ENCODE measurements around the gene FAM217A.

The FAM217A gene

DNA sequence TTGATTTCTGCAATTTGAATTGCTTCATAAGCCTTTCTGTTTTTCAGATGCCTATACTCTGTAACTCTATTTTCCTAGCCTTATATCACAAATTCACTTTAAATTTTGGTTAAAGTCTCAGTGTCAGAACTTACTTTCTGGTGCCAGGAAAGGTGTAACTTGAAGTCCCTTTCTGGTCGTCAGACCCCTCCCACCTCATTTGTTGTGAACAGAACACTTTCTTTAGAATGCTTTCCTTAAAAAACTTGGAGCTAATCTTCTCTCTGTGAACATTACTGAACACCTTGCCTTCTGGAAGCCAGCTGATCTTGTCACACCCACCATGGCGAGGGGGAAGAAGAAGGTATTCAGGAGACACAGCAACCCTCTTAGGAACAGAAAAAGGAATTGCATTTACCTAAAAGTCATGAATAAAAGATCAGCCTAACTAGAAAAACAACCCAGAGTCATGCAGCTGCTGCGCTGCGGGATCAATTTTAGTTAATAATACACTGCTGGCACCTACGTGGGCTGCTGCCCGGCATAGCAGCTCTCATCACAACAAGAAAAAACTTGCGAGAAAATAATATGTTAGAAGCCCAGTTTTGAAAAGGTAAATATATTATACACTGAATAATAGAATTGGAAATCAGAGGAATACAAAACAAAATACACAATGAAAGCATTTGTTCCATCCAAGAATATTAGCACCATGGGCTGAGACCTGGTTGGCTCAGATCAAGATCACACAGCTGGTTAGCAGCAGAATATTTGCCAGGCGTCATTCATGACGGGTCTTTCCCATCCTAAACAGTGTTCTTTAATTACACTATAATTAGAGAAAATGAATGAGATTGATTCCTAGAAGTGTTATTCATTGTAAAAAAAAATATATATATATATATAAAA is 5.8 kb upstream of the FAM217A start:
- no peaks in the 10 kb centered on the region for H3K36me3 ChIP-seq
- H3K9me3 ChIP-seq: no peaks in the 10 kb centered on the region
- H3K27ac ChIP-seq: no peak overlapping the region
- H3K27me3 ChIP-seq: peaks cover 6% of the 10 kb centered on the region
- TF ChIP-seq, protein P1, sequence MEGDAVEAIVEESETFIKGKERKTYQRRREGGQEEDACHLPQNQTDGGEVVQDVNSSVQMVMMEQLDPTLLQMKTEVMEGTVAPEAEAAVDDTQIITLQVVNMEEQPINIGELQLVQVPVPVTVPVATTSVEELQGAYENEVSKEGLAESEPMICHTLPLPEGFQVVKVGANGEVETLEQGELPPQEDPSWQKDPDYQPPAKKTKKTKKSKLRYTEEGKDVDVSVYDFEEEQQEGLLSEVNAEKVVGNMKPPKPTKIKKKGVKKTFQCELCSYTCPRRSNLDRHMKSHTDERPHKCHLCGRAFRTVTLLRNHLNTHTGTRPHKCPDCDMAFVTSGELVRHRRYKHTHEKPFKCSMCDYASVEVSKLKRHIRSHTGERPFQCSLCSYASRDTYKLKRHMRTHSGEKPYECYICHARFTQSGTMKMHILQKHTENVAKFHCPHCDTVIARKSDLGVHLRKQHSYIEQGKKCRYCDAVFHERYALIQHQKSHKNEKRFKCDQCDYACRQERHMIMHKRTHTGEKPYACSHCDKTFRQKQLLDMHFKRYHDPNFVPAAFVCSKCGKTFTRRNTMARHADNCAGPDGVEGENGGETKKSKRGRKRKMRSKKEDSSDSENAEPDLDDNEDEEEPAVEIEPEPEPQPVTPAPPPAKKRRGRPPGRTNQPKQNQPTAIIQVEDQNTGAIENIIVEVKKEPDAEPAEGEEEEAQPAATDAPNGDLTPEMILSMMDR (IDR thresholded peaks at IDR 0.05): no peak
- H3K4me3 ChIP-seq (ENCODE audit: low read depth in 1 of 2, low read length in 1 of 2): no peak overlapping the region
- no peaks in the 10 kb centered on the region for H3K4me1 ChIP-seq (ENCODE audit: control insufficient read depth in 1 of 2, insufficient read depth in 1 of 2, low read depth in 1 of 2, low read length in 1 of 2)

DNA sequence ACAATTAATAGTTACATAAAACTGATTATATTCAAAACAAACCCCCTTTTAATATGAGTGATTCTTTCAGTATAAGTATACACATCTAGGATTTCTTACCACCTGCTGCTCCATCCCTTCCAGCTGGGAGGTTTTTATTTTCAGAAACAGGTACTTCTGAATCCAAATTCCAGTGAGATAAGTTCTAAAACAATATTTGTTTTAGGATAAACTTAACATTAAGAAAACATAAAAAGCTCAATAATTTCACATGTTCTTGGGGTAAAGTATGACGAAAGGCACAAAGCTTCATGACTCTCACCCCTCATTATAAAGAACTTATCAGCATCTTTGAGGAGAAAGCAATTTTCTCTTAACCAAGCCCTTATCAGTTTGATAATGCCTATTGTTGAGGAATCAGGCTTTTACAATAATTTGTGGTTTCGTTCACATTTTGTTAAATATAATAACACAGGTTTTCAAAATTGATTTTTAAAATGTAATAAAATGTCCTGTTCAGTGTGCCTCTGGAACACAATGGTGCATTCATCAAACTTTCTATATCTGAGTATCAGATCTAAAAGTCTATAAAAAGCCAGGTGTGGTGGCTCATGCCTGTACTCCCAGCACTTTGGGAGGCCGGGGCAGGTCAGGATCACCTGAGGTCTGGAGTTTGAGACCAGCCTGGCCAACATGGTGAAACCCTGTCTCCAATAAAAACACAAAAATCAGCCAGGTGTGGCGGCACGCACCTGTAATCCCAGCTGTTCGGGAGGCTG is 4.3 kb downstream of the FAM217A start:
- H3K4me3 ChIP-seq (ENCODE audit: low read depth in 1 of 2, low read length in 1 of 2): no peak overlapping the region
- no peaks in the 10 kb centered on the region for H3K36me3 ChIP-seq
- H3K9me3 ChIP-seq: no peaks in the 10 kb centered on the region
- H3K4me1 ChIP-seq (ENCODE audit: control insufficient read depth in 1 of 2, insufficient read depth in 1 of 2, low read depth in 1 of 2, low read length in 1 of 2): no peaks in the 10 kb centered on the region
- H3K27me3 ChIP-seq: peaks cover 31% of the 10 kb centered on the region
- H3K27ac ChIP-seq: no peak overlapping the region
- TF ChIP-seq, protein P1 (IDR thresholded peaks at IDR 0.05): no peak

DNA sequence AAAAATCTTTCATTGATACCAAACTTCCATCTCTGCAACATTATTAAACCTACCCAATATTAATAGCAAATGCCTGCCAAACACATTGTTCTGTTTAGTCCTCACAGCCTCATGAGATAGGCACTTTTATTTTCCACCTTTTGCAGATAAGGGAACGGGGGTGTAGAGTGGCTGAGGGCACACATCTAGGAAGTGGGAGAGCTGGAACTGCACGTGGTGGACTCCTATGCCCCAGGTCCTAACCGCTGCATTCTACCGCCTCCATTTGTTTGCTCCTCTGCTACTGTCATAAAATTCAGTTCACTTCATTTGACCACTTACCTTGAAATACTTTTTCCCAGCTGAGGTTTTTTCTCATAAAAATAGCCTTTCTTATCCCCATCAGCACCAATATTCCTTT is 7.6 kb downstream of the FAM217A start:
- TF ChIP-seq, protein P1 (IDR thresholded peaks at IDR 0.05): no peak
- H3K4me3 ChIP-seq (ENCODE audit: low read depth in 1 of 2, low read length in 1 of 2): no peak overlapping the region

DNA sequence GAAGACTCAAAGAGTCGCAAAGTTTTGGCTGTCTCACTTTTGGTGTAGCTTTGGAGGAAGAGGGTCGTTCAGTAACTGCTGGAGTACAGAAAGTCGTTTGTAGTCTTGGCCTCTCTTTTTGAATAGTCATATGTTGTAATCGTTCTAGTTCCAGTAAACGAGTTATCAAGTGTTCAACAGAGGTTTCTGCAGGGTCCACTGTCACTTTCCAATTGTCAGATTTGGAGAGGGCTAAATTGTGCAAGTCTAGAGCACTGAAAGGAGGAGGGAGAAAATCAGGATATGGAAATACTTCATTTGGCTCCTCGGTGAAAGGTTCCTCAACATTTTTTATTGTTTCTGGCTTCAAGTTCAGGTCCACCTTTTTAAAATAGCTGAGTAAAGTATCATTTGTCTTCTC is 9.7 kb downstream of the FAM217A start:
- H3K4me3 ChIP-seq (ENCODE audit: low read depth in 1 of 2, low read length in 1 of 2): no peak overlapping the region
- no peaks in the 10 kb centered on the region for H3K4me1 ChIP-seq (ENCODE audit: control insufficient read depth in 1 of 2, insufficient read depth in 1 of 2, low read depth in 1 of 2, low read length in 1 of 2)
- H3K36me3 ChIP-seq: peaks cover 22% of the 10 kb centered on the region
- no peaks in the 10 kb centered on the region for H3K27me3 ChIP-seq
- no peak overlapping the region for H3K27ac ChIP-seq
- no peaks in the 10 kb centered on the region for H3K9me3 ChIP-seq
- TF ChIP-seq, protein P1 (IDR thresholded peaks at IDR 0.05): no peak

More for the DNA sequence above, 7.6 kb downstream of the FAM217A start:
- Histone ChIP-seq H3K27ac (no peak overlapping the region), H3K36me3 (peaks cover under 1% of the 10 kb centered on the region), H3K4me1 (ENCODE audit: control insufficient read depth in 1 of 2, insufficient read depth in 1 of 2, low read depth in 1 of 2, low read length in 1 of 2) (no peaks in the 10 kb centered on the region), H3K27me3 (no peaks in the 10 kb centered on the region), H3K9me3 (no peaks in the 10 kb centered on the region)

DNA sequence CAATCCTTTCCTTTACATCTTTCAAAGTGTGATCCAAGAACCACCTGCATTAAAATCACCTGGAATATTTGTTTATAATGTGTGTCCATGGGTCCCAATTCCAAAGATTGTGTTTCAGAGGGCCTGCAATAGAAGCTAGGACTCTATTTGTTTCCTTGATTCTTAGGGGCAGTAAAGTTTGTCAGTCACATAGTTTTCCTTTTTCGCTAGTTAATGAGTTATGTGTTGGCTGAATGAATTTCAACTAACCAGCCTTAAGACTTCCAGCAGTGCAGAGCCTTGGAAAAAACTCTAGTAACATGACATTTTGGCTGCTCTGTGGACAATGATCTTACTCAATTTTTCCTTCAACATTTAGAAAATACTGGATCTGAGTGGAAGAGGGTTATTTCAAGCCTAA is 11.3 kb downstream of the FAM217A start:
- no peak overlapping the region for H3K27ac ChIP-seq
- TF ChIP-seq, protein P1 (IDR thresholded peaks at IDR 0.05): no peak
- H3K36me3 ChIP-seq: peaks cover 36% of the 10 kb centered on the region
- H3K27me3 ChIP-seq: no peaks in the 10 kb centered on the region
- no peak overlapping the region for H3K4me3 ChIP-seq (ENCODE audit: low read depth in 1 of 2, low read length in 1 of 2)
- H3K9me3 ChIP-seq: no peaks in the 10 kb centered on the region
- H3K4me1 ChIP-seq (ENCODE audit: control insufficient read depth in 1 of 2, insufficient read depth in 1 of 2, low read depth in 1 of 2, low read length in 1 of 2): no peaks in the 10 kb centered on the region

All from neutrophil (primary cell).